NCI-H2107 treated with DMSO at 0.1 percent for 48 hours (cell line): ENCODE results near the gene CAMKK1.

ENCODE experiments used
- DNase-seq: peaks from one replicate; lab custom pipeline; 2025; ENCODE audit not compliant: unreplicated experiment; lab: John Stamatoyannopoulos, UW

Gene CAMKK1

DNA sequence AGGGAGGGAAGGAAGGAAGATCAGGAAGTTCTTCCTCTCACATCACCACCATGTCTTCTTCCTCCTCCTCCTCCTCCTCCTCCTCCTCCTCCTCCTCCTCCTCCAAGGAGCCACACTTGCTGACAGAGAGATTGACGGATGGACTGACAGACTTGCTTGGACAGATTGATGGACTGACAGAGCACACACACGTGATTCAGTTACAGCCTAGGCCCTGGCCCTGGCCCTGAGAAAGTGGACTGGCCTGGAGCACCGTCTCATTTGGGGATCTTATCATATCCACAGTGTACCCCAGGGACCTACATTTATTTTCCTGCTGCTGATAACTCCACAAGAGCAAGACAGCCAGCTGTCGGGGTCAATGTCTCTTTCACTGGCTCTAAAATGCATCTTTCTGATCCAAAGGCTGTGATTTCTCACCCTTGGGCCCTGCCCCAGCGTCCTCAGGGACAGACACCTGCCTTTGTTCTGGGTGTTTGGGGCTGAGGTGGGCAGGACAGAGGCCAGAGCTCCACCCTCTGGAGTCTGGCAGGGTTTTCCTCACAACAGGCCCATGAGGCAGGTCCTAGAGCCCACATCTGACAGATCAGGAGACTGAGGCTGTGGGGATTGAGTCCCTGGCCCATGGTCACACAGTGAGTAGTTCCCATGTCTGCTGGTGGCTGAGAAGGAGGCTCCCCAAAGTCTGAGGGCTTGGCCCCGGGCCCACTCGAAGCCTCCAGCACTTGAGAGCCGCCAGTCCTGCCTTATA is 25.7 kb upstream of the CAMKK1 start:
- no peak for DNase-seq

DNA sequence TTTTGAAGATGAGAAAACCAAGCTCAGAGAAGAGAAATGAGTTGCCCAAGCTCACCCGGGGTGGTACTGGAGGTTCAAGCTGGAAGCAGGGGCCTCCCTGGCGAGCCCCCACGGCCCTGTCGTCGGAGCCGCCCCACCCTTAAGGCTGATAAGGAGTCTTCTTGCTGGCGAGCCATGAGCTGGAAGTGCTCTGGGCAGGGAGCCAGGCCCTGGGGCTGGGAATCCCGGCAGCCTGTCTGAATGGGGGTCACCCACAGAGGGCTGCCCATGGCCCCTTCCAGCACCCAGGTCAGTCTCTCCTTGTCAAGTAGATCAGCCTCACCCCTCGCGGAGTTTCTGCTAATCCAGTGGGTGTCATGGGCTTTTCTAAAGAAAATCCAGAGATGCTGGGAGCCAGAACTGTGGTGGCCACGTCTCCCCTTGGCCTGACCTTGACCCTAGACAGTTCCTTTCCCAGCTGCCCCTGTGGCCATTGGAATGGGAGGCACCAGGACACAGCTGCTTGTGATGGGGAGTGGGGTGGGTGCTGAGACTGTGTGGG is 24.6 kb upstream of the CAMKK1 start:
- no peak for DNase-seq

DNA sequence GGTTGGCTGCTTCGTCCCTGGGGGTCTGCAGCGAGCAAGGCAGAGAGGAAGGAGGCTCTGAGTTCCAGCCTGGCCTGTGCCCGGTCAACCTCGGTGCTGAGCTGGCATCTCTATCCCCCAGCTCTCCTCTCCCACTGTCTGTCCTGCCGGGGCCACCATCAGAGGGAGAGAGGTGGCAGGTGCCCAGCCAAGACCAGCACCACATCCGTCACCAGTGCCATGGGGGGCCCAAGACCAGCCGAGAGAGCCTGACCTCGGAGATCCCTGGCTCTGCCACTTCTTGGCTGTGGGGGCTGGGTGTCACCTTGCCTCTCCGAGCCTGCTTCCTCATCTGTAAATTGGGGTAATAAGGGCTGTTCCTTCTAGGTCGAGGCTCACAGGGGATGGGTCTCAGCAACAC is 24.0 kb upstream of the CAMKK1 start:
- no peak for DNase-seq

DNA sequence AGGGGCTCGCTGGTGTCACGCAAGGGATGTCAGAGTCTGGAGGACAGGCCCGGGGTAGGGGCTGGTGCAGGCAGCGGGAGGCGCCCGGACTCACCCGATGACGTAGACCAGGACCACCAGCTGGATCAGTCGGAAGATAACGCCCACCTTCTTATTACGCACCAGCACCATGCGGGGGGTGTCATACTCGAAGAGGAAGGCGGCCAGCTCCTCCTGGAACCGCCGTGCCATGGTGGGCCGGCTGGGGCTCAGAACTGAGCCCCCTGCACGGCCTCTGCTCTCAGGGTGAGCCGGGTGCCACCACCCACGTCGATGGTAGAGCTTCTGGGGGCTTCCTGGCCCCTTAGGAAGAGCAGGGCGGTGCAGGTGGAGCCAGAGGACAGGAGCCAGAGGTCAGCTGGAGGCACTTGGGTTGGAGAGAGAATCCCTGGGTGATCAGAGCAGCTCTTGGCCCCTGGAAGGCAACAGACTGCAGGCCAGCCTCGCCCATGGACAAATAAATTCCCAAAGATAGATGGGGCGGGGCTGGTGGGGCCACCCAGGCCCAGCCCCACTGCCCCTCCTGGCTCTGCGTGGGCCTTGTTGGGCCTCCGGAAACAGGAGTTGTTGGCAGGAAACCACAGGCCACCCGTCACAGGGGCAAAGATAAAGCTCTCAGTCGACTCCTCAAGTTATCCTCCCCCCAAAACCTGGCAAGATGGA is 23.3 kb upstream of the CAMKK1 start, which contains the start of gene P2RX1:
TSS of gene P2RX1 (minus strand) at position 471 of the 702 bp plus-strand sequence. CDS start at position 231, 240 bp downstream.
- no peak for DNase-seq

DNA sequence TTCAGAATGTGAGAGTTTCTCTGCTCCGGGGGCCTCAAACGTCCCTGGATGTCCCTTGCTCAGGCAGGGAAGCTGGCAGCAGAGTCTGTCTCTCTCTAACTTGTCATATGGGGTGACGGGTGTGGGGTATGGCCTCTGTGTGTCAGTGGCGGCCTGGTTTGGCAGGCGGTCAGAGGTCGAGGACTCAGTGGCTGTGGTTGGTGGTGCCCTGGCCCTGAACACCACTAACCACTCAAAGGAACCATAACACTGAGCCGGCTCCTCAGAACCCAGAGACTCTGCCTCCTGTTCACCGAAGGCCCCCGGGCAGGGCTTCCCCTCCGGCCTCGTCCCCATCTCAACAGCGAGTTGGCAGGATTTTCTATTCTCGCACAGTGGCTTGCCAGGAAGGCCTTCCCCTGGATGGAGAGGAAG is 22.7 kb upstream of the CAMKK1 start:
- no peak for DNase-seq

DNA sequence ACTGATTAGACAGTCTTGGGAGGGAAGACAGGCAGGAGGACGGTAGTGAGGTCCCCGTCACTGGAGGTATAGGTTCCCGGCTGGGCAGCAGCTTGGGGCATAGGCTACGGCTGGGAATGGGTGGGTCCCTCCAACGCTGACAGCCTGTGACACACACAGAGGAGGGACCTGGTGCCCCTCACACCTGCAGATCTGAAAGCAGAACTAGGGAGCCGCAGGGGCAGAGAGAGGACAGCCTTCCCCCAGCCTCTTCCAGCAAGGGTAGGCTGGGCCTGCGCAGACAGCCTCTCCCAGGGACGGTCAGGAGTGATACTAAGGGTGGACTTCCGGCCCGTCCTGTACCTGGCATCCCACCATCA is 21.4 kb upstream of the CAMKK1 start:
- DNase-seq: no peak

DNA sequence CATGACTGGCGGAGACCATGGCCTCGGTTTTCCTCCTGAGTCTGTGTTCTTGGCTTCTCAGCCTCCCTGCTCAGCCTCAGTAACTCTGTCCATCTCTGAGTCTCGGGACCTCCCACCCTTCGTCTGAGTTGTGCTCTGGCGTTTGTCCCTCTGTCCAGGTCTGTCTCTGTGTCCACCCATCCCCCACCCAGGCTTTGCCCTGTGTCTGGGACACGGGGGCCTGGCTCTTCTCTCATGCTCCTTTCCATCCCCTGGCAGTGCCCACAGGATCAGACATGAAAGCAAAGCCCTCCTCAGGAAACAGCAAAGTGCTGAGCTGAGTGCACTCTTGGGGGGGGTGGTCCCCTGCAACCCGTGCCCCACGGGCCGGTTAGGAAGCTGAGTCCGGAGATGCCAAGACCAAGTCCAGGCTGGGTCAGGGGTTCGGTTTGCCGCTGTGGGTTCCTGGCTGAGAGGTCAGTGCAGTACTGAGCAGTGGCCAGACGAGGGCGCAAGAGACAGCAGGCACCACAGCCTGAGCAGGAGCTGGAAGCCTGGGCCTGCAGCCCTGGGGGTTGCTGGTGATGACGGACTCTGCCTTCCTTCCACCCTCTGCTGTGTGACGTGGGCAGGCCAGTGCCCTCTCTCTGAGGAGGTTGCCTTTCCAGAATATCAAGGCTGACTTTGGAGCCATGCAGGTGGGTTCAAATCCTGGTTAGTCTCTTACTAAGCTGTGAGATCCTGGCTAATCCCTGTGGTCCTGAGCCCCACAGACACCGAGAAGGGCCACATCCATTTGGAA is 20.9 kb upstream of the CAMKK1 start:
- no peak for DNase-seq

DNA sequence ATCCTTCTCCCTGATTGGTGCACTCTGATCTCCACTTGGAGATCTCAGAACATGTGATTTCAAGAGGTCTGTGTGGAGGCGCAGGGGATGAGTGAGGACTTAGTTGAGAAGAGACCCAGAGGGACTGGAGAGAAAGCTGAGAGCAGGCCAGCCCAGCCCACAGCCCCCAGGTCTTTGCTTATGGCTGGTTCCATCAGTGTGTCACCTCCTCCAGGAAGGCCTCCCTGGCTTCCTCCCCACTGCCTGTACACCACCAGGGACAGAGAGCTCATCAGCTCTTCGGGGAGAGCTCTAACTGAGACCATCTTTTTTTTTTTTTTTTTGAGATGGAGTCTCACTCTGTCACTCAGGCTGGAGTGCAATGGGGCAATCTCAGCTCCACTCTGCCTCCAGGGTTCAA is 20.0 kb upstream of the CAMKK1 start:
- no peak for DNase-seq

DNA sequence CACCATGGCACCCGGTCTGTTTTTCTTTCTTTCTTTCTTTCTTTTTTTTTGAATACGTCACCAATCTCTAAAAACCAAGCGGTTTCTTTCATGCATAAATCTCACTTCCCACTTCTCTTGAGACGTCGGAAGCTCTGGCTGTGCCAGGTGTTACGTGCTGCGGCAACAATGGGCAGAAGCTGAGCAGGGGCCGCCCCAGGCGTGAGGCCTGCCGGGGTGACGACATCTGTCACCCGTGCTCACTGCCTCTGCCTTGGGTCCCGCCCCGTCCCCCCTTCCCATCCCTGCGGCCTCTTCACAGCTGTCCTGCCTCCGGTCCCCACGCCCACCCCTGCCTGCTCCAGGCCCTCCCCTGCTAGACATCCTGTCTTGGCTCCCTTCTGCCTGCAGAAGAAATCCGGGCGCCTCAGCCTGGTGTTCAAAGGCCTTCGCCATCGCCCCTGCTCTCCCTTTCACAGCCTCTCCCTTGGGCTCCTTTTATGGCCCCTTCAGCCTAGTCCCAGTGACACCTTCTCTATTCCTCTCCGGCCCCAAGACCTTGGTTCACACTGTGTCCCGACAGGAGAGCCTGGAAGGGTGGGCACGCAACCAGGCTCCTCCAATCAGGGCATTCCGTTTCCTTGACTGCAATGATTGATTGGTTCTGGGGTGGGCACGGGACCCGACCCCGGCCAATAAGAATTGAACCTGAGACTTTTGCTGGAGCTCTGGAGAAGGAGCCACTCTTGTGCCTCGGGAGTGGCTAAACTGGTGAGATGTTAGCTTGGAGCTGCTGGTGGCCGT is 18.6 kb upstream of the CAMKK1 start:
- no peak for DNase-seq

DNA sequence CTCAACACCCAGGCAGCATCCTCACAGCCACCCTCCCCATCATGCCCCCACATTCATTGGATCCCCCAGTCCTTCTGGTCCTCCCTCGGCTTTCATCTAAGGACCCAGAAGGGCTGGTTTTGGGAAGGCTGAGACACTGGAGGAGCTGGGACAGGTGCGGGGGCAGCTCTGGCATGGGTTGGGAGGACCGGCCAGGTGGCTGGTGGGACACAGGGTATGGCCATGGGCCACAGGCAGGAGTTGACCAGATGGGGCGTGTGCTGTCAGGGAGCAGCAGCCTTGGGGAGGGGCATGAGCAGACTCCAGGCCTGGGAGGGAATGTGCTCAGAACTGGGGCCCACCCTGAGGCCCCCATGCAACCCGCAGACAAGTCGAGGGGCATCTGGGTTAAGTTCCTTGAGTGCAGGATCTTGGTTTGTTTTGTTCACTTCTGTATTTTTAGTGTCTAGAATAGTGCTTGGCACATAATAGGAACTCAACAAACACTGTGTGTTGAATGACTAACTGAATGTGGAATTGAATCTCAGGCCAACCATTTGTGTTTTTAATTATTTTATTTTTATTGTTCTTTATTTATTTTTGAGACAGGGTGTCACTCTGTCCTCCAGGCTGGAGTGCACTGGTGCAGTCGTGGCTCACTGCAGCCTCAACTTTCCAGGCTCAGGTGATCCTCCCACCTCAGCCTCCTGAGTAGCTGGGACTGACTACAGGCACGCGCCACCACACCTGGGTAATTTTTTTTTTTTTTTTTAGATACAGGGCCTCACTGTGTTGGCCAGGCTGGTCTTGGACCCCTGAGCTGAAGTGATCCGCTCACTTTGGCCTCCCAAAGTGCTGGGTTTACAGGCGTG is 17.8 kb upstream of the CAMKK1 start:
- DNase-seq: no peak

DNA sequence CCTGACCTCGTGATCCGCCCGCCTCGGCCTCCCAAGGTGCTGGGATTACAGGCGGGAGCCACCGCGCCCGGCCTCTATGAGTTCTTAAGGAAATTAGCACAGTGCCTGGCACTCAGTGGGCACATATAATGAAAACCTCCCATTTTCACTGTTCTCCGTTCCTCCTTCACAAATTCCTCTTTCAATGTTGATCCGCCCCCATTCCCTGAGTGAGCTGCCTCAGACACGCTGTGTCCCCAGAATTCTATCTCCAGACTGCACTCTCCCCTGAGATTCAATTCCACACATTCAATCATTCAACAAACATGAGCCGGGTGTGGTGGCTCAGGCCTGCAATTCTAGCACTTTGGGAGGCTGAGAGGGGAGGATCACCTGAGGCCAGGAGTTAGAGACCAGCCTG is 16.4 kb upstream of the CAMKK1 start:
- no peak for DNase-seq

DNA sequence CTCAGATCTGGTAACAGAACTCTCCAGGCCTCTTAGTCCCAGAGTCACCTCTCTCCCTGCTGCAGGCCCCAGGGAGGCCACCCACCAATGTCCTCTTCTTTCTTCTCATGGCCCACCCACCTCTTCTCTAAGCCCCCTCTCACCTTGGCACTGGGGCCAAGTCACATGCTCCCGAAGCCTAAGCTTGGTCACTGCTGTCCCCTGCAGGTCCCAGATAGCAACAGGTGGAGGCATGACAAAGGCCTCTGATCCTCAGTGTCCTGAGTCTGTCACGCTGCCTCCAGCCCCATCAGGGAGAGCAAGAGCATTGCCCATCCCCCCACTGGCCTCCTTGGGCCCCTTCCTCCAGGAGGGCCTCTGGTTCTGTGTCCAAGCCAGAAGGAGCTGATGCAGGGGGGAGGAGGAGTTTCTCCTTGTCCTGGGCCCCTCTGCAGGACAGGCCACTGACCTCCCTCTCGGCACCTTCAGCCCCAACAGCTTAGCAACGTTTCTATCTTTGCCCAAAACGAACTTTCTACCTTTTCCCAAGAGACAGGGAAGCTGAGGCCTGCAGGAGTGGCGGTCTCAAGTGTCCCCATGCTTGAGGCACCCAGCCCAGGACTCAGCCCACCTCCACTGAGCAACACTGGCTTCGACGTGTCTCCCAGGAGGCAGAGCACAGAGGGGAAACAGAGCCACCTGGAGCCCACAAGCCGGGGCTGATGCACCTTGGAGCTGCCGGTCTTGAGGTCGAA is 14.8 kb upstream of the CAMKK1 start:
- no peak for DNase-seq

DNA sequence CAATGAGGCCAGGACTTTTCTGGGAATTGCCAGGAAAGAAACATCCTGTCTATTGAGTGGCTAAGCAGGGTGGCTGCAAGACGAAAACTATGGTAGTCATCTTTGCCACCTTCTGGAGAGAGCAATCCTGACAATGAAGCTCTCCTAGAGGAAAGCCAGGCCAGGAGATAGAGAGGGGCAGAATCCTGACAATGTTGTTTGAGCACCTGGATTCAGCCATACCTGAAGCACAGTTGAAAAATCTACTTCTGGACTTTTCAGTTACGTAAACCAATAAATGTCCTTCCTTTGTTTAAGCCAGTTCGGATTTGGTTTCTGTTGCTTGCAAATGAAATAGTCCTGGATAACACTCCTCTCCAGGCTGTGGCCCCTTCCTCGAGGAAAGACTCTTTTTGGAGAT is 14.0 kb upstream of the CAMKK1 start:
- no peak for DNase-seq

DNA sequence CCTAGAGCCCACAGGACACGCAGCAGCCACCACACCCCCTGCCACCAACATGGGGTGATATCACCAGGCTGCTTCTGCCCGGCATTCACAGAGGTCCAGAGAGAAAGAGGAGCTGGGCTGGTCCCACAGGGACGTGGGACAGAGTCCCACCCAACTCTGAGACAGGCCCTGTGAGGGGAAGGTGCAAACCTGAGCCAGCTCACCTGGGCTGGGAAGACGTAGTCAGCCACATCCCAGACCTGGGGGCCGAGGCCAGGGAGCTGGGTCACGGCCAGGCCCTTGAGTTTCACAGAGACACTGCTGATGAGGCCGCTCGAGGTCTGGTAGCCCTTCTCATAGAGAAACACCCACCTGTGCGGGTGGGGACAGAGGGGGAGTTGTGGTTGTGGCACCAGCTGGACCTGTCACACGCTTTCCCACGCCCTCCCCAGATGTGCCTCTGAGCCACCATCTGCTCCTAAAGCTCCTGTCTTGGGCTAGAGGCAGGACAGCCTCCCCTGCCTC is 12.2 kb upstream of the CAMKK1 start:
- no peak for DNase-seq

DNA sequence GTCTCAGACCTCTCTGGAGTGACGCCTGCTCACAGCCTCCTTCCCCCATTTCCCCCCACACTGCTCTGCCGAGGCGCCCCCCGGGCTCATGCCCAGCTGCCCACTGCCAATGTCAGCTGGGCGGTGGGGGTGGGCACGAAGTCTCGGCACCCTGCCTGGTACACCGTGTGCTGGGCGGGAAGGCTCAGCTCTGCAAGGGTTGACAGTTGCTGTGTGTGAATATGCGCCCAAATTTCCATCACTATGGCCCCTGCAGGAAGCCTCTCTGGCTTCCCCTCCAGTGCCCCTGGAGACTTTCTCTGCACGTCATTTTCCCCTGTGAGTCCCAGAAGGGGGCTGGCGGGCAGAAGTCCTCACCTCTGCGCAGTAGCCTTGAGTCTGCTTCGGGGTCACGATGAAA is 11.6 kb upstream of the CAMKK1 start:
- no peak for DNase-seq

DNA sequence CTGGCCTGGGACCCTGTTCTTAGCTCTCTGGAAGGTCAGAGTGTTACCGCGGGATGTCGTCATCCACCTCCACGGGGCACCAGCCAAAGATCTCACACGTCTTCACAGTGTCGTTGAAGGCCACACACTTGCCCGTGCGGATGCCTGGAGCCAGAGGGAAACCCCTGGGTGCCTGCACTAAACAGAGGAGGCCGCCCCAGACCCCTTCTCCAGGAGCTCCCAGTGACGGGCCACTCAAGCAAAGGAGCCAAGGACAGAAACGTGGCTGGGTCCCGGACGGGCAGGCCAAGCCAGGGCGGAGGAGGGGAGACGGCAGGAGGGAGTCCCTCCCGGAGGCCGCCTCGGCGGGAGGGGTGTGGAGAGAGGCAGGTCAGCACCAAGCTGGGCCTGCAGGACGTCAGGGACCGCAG is 11.0 kb upstream of the CAMKK1 start:
- no peak for DNase-seq

DNA sequence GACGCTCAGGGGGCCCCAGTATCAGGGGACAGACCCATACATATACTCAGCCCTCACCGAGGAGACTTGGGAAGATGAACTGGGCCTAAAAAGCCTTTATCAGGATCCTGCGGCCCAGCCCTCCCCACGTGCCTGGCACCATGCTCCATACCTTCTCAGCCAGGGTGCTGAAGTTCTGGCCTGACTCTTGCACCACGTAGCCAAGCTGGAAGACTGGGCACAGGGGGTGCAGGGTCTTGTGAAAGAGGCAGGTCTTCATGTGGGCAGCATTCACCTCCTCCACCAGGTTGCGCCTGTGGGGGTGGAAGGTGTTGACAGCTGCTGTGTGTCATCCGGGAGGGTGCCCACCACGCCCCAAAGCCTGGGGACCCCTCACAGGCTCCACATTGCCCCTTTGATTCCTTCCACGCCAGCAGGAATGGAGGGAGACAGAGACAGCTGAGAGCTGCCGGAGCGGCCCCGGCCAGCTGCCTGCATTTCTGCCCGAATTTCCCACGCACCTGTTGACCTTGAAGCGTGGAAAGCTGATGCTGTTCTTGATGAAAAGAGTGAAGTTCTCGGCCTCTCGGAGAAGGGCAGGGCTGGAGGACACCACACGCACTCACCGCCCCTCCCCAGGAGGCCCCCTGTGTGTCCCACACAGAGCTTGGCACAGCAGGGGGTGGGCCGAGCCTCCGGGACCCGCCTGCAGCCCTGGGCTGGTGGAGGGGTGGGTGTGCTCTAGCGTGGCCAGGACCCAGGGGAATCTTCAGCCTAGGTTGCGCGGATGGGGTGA is 10.4 kb upstream of the CAMKK1 start:
- no peak for DNase-seq

DNA sequence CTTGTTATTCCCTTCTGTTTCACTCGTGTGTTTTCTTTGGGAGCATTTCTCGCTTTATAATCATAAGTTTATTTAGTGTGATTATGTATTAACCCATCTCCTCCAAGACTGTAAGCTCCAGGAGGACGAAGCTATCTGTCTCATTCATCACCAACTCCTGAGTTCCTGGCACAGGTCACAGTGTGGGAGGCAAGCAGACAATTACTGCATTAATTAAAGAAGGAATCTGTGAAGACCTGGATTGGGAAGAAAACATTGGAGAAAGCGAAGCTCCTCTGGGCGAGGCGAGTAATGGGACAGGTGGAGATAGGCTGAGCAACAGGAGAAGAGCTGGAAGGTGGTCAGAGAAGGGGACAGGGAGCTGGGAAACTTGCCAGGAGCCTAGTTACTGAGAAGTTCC is 7.8 kb upstream of the CAMKK1 start:
- DNase-seq: no peak
